Coronary artery (tissue), 2 donors: ENCODE results near the gene RYR1.
"Not testable (repeated sequence)": the region's sequence is repeated elsewhere in the genome, so short reads cannot be mapped to it uniquely, and the experiment has no call there.

Experiments
- DNase-seq: peaks from one replicate; pipeline ENCODE4 v3.0.0-alpha.2; 2017; ENCODE audit warnings: low spot score
- H3K27ac ChIP-seq, 2 donors: fragments of 200-600 bp; sonication (generic); one replicate each; pipeline ENCODE4 v1.5.1; 2016 to 2019
- H3K4me3 ChIP-seq: fragments of 200-600 bp; sonication (generic); 2 replicates; pipeline ENCODE4 v1.5.1; 2016; ENCODE audit warnings: mild to moderate bottlenecking, moderate library complexity
- CTCF ChIP-seq: fragments of 200-600 bp; sonication (generic); IDR thresholded peaks from one replicate; pipeline ENCODE4 v1.5.1; 2019; ENCODE audit warnings: antibody characterized with exemption

Gene RYR1

GRCh38 chr19:38562096-38562495 is 128.6 kb downstream of the RYR1 start:
- no peak for TF ChIP-seq CTCF
- DNase-seq = no peak

GRCh38 chr19:38563475-38563874 is 130.0 kb downstream of the RYR1 start:
- DNase-seq = no peak
- no peak for TF ChIP-seq CTCF
- Histone ChIP-seq H3K27ac (no peak overlapping the region), H3K4me3 (no peak overlapping the region)

More at GRCh38 chr19:38562096-38562495, 128.6 kb downstream of the RYR1 start:
- H3K27ac ChIP-seq = no peak overlapping the region
- no peak overlapping the region for H3K4me3 ChIP-seq

- H3K4me3 ChIP-seq = peak overlapping the region; percentile 60
- no peak overlapping the region for H3K27ac ChIP-seq
- TF ChIP-seq CTCF = no peak
- no peak for DNase-seq
These were observed 131.6 kb downstream of the RYR1 start for GRCh38 chr19:38564981-38565690.

GRCh38 chr19:38565691-38566105 is 132.2 kb downstream of the RYR1 start:
- TF ChIP-seq CTCF = no peak
- Histone ChIP-seq H3K4me3 (peak overlapping the region; percentile 60), H3K27ac (no peak overlapping the region)
- no peak for DNase-seq

- H3K27ac ChIP-seq = no peak overlapping the region
- H3K4me3 ChIP-seq = no peak overlapping the region
- TF ChIP-seq CTCF = no peak
These were observed 136.0 kb downstream of the RYR1 start for GRCh38 chr19:38569368-38569983.

GRCh38 chr19:38571682-38572081 is 138.2 kb downstream of the RYR1 start:
- Histone ChIP-seq H3K4me3 (no peak overlapping the region), H3K27ac (no peak overlapping the region)
- DNase-seq = no peak
- TF ChIP-seq CTCF = no peak

More at GRCh38 chr19:38569368-38569983, 136.0 kb downstream of the RYR1 start:
- no peak for DNase-seq

- H3K4me3 ChIP-seq = no peak overlapping the region
- no peak for DNase-seq
- TF ChIP-seq CTCF = no peak
- H3K27ac ChIP-seq = no peak overlapping the region
These were observed 144.3 kb downstream of the RYR1 start for GRCh38 chr19:38577826-38578225.

GRCh38 chr19:38579304-38579703 is 145.8 kb downstream of the RYR1 start:
- DNase-seq, H3K27ac ChIP-seq, H3K4me3 ChIP-seq: not testable (repeated sequence)
